A549 treated with CORT108297 at 1 μM for 4 hours (cell line): ENCODE results near the gene ARMCX2. TPM values are rescaled to one million over a fixed set of nuclear protein-coding genes. Genes with fewer than 3 reads are reported as not detected.

Experiments used
- total RNA-seq: library from RNA; stranded (reverse); fragments of 200-300 nt; extraction: Qiagen RNA extraction; gene quantifications from 5 replicates; pipeline ENCODE4 v1.2.3, GENCODE V29; 2022

Gene ARMCX2
- total RNA-seq = 0.08 to 0.11 TPM in 2 of 5 replicates, not detected in the others

GRCh38 chrX:101659601-101660063 lies at the start of gene ARMCX2:
Gene ARMCX2 (minus strand): TSS chrX:101659850. CDS start chrX:101657588, 2,262 bp downstream.

GRCh38 chrX:101617211-101618191 lies 42.1 kb downstream of the ARMCX2 start, which contains the start of gene ARMCX6:
Gene ARMCX6 (minus strand): TSS chrX:101618000. CDS start chrX:101616620, 1,380 bp downstream.

Other genes starting within 250 kb of the ARMCX2 start
- 0.37 to 1.1 TPM (median 0.68 TPM) in 5 replicates for gene ARMCX4, start 174.4 kb downstream of the ARMCX2 start, total RNA-seq
- gene ARMCX1, start 109.3 kb downstream of the ARMCX2 start, total RNA-seq = 0.32 to 0.68 TPM (median 0.34 TPM) in 5 replicates
- gene ARMCX6, start 41.9 kb downstream of the ARMCX2 start, total RNA-seq = 44.5 to 49.9 TPM (median 47.2 TPM) in 5 replicates
- 19.5 to 26.4 TPM (median 21.5 TPM) in 5 replicates for gene ARMCX3, start 36.7 kb downstream of the ARMCX2 start, total RNA-seq